Measurements from ENCODE around the gene PTPRN2.

- no peak for TF ChIP-seq POLR2AphosphoS5 (IDR thresholded peaks at IDR 0.05; ENCODE audit: insufficient read depth, low read depth, low read length)
- TF ChIP-seq CTCF (IDR thresholded peaks at IDR 0.05; ENCODE audit: extremely low read depth in 1 of 2, insufficient read depth in 1 of 2, low read depth in 1 of 2, low read length in 2 of 2) = no peak
Observed at GRCh38 chr7:158407581-158408317, 179.9 kb downstream of the PTPRN2 start.

All from endothelial cell of umbilical vein (primary cell).